SU-DHL-6 (cell line): Measurements from ENCODE around the gene NRP2.

Experiments used
- H2AFZ ChIP-seq: fragments of 200-600 bp; sonication (generic); 2 replicates; pipeline ENCODE4 v1.6.1; 2014; ENCODE audit warnings: low read depth, mild to moderate bottlenecking, moderate library complexity, mixed read lengths, antibody characterized with exemption, low read length; ENCODE audit not compliant: severe bottlenecking
- H3F3A ChIP-seq: fragments of 200-600 bp; shearing (Covaris generic); 2 replicates; pipeline ENCODE4 v1.6.0; 2016; ENCODE audit warnings: antibody characterized with exemption, mild to moderate bottlenecking; ENCODE audit not compliant: insufficient read depth
- H3K27ac ChIP-seq: fragments of 200-600 bp; sonication (generic); 2 replicates; pipeline ENCODE4 v1.5.1; 2016; ENCODE audit warnings: low read depth, mild to moderate bottlenecking, low read length, moderate library complexity, mixed read lengths
- H3K27me3 ChIP-seq: fragments of 200-600 bp; sonication (generic), shearing (Covaris generic); 2 replicates; pipeline ENCODE4 v1.6.0; 2014; ENCODE audit warnings: mild to moderate bottlenecking, low read length
- H3K36me3 ChIP-seq: fragments of 200-600 bp; sonication (generic); 2 replicates; pipeline ENCODE4 v1.6.1; 2014; ENCODE audit warnings: mild to moderate bottlenecking, low read length, mixed read lengths
- H3K4me2 ChIP-seq: fragments of 300-600, 200-600 bp; shearing (Covaris generic), sonication (generic); 2 replicates; pipeline ENCODE4 v1.6.0; 2014; ENCODE audit warnings: low read length, low read depth, mild to moderate bottlenecking; ENCODE audit not compliant: poor library complexity, severe bottlenecking
- H3K4me3 ChIP-seq: fragments of 200-600 bp; sonication (generic); 2 replicates; pipeline ENCODE4 v1.5.1; 2014; ENCODE audit warnings: antibody characterized with exemption, low read length, mild to moderate bottlenecking, mixed read lengths; ENCODE audit not compliant: insufficient read depth, poor library complexity, severe bottlenecking
- H3K79me2 ChIP-seq: fragments of 200-600 bp; sonication (generic); 2 replicates; pipeline ENCODE4 v1.6.1; 2014; ENCODE audit warnings: mild to moderate bottlenecking, low read length, moderate library complexity; ENCODE audit not compliant: insufficient read depth
- H3K9ac ChIP-seq: fragments of 200-600 bp; sonication (generic); 2 replicates; pipeline ENCODE4 v1.7.0; 2014; ENCODE audit warnings: mild to moderate bottlenecking, low read length
- H3K9me2 ChIP-seq: fragments of 200-600 bp; sonication (generic); replicated peaks from 2 replicates; pipeline ENCODE4 v1.6.1; 2014; ENCODE audit warnings: low read length; ENCODE audit not compliant: insufficient read depth
- H3K9me3 ChIP-seq: fragments of 200-600 bp; sonication (generic); 2 replicates; pipeline ENCODE4 v1.6.1; 2014; ENCODE audit warnings: low read length, mixed read lengths; ENCODE audit not compliant: insufficient read depth
- H4K20me1 ChIP-seq: fragments of 200-600 bp; sonication (generic); 2 replicates; pipeline ENCODE4 v1.6.1; 2014; ENCODE audit warnings: low read depth, mild to moderate bottlenecking, antibody characterized with exemption, low read length, moderate library complexity, mixed read lengths
- EZH2phosphoT487 ChIP-seq: fragments of 200-600 bp; sonication (generic), shearing (Covaris generic); conservative IDR thresholded peaks from 2 replicates; pipeline ENCODE4 v1.6.1; 2018; ENCODE audit warnings: mild to moderate bottlenecking, antibody characterized with exemption, low read length, moderate library complexity, mixed read lengths
- TF ChIP-seq, protein P1 (sequence below): fragments of 200-600 bp; sonication (generic); IDR thresholded peaks from one replicate; pipeline ENCODE4 v1.5.1; 2017; ENCODE audit warnings: antibody characterized with exemption, mild to moderate bottlenecking, low read length, moderate library complexity; ENCODE audit not compliant: insufficient read depth, poor library complexity, severe bottlenecking

The NRP2 gene, protein sequence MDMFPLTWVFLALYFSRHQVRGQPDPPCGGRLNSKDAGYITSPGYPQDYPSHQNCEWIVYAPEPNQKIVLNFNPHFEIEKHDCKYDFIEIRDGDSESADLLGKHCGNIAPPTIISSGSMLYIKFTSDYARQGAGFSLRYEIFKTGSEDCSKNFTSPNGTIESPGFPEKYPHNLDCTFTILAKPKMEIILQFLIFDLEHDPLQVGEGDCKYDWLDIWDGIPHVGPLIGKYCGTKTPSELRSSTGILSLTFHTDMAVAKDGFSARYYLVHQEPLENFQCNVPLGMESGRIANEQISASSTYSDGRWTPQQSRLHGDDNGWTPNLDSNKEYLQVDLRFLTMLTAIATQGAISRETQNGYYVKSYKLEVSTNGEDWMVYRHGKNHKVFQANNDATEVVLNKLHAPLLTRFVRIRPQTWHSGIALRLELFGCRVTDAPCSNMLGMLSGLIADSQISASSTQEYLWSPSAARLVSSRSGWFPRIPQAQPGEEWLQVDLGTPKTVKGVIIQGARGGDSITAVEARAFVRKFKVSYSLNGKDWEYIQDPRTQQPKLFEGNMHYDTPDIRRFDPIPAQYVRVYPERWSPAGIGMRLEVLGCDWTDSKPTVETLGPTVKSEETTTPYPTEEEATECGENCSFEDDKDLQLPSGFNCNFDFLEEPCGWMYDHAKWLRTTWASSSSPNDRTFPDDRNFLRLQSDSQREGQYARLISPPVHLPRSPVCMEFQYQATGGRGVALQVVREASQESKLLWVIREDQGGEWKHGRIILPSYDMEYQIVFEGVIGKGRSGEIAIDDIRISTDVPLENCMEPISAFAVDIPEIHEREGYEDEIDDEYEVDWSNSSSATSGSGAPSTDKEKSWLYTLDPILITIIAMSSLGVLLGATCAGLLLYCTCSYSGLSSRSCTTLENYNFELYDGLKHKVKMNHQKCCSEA

GRCh38 chr2:205682239-205682970 is at the start of gene NRP2:
Gene NRP2, plus strand, starts transcription at chr2:205682501. Its CDS starts 790 bp downstream, at chr2:205683291.
- Histone ChIP-seq H3K27me3 (0 out of 2 replicates have a peak, but pooled peaks cover 3% of the 10 kb centered on the region), H3K27ac (peak within 1 kb of the TSS; percentile 48), H3K4me2 (peak within 1 kb of the TSS; percentile 97), H3F3A (peaks cover 8% of the 10 kb centered on the region), H3K9me2 (no peaks in the 10 kb centered on the region), H3K9ac (peak within 1 kb of the TSS; percentile 74), H3K9me3 (no peaks in the 10 kb centered on the region), H3K79me2 (no peaks in the 10 kb centered on the region), H3K36me3 (no peaks in the 10 kb centered on the region), H4K20me1 (no peaks in the 10 kb centered on the region), H3K4me3 (peak within 1 kb of the TSS; percentile 72), H2AFZ (peak within 1 kb of the TSS; percentile 87)
- TF ChIP-seq, protein P1, sequence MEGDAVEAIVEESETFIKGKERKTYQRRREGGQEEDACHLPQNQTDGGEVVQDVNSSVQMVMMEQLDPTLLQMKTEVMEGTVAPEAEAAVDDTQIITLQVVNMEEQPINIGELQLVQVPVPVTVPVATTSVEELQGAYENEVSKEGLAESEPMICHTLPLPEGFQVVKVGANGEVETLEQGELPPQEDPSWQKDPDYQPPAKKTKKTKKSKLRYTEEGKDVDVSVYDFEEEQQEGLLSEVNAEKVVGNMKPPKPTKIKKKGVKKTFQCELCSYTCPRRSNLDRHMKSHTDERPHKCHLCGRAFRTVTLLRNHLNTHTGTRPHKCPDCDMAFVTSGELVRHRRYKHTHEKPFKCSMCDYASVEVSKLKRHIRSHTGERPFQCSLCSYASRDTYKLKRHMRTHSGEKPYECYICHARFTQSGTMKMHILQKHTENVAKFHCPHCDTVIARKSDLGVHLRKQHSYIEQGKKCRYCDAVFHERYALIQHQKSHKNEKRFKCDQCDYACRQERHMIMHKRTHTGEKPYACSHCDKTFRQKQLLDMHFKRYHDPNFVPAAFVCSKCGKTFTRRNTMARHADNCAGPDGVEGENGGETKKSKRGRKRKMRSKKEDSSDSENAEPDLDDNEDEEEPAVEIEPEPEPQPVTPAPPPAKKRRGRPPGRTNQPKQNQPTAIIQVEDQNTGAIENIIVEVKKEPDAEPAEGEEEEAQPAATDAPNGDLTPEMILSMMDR = no peak
- no peak for TF ChIP-seq EZH2phosphoT487

DNA sequence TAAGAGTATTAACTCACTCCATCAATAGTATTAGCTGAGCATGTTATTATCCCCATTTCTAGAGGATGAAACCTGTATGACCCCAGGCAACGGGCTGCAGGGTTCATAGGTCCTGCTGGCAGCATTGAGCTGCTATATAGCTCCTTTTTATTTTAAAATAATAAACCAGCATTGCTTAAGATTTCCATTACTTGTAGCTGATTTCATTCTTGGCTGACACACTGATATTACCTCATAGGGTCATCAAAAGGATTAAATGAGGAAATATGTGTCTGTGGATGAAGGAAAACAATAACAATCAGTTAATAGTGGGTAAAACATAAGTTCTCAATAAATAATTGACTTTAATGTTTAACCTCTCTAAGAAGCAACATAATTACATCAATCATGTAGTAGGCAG is 48.3 kb upstream of the NRP2 start:
- no peak overlapping the region for H3K9ac ChIP-seq

More for the DNA sequence above, 48.3 kb upstream of the NRP2 start:
- no peak overlapping the region for H2AFZ ChIP-seq
- H3K9me3 ChIP-seq = no peaks in the 10 kb centered on the region
- H3K4me2 ChIP-seq = no peak overlapping the region
- no peaks in the 10 kb centered on the region for H3K36me3 ChIP-seq
- no peak for TF ChIP-seq EZH2phosphoT487
- TF ChIP-seq, protein P1 = no peak
- no peaks in the 10 kb centered on the region for H3F3A ChIP-seq
- H4K20me1 ChIP-seq = no peaks in the 10 kb centered on the region
- no peaks in the 10 kb centered on the region for H3K27me3 ChIP-seq
- no peaks in the 10 kb centered on the region for H3K79me2 ChIP-seq
- H3K27ac ChIP-seq = no peak overlapping the region
- no peaks in the 10 kb centered on the region for H3K9me2 ChIP-seq
- H3K4me3 ChIP-seq = no peak overlapping the region
